Fibroblast of villous mesenchyme (primary cell): Measurements from ENCODE around the gene ADAM12. TPM values are rescaled to one million over a fixed set of nuclear protein-coding genes. Genes with fewer than 3 reads are reported as not detected.

Experiments used
- DNase-seq: peaks from one replicate; pipeline ENCODE4 v3.0.0-alpha.2; 2010; ENCODE audit warnings: low read depth
- H3K4me3 ChIP-seq: 2 replicates; pipeline ENCODE4 v1.5.1; 2011; ENCODE audit warnings: low read depth, mild to moderate bottlenecking, low read length
- CTCF ChIP-seq: IDR thresholded peaks from 2 replicates; pipeline ENCODE4 v1.5.1; 2012; ENCODE audit warnings: low read depth, mild to moderate bottlenecking, low read length; ENCODE audit not compliant: insufficient read depth
- total RNA-seq: library from RNA; depleted of rRNA; stranded (reverse); fragments of >200 nt; gene quantifications from 2 replicates; pipeline ENCODE4 v1.2.3, GENCODE V29; 2012

Gene ADAM12
- total RNA-seq, 1 donor = 22.5 TPM

- DNase-seq = peak; percentile 75
- no peak for TF ChIP-seq CTCF
- no peak overlapping the region for H3K4me3 ChIP-seq
These were observed 9.5 kb upstream of the ADAM12 start for GRCh38 chr10:126397640-126398382.

GRCh38 chr10:126397156-126397555, 8.9 kb upstream of the ADAM12 start:
- H3K4me3 ChIP-seq = no peak overlapping the region

GRCh38 chr10:126394948-126395347, 6.7 kb upstream of the ADAM12 start:
- H3K4me3 ChIP-seq = no peak overlapping the region
- no peak for DNase-seq
- no peak for TF ChIP-seq CTCF

More at GRCh38 chr10:126397156-126397555, 8.9 kb upstream of the ADAM12 start:
- TF ChIP-seq CTCF = no peak
- no peak for DNase-seq

DNA sequence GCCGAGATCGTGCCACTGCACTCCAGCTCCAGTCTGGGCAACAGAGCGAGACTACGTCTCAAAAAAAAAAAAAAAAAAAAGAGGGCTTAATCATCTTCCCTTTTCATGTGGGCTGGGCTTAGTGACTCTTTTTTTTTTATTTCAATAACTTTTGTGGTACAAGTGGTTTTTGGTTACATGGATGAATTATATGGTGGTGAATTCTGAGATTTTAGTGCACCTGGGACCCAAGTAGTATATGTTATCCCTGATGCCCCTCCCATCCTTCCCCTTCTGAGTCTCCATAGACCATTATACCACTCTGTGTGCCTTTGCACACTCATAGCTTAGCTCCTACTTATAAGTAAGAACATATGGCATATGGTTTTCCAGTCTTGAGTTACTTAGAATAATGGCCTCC, 4.8 kb upstream of the ADAM12 start:
- TF ChIP-seq CTCF = no peak
- DNase-seq = no peak
- H3K4me3 ChIP-seq = no peak overlapping the region

- peak; percentile 54 for DNase-seq
- no peak for TF ChIP-seq CTCF
- no peak overlapping the region for H3K4me3 ChIP-seq
These were observed 4.2 kb upstream of the ADAM12 start for GRCh38 chr10:126392469-126392868.

DNA sequence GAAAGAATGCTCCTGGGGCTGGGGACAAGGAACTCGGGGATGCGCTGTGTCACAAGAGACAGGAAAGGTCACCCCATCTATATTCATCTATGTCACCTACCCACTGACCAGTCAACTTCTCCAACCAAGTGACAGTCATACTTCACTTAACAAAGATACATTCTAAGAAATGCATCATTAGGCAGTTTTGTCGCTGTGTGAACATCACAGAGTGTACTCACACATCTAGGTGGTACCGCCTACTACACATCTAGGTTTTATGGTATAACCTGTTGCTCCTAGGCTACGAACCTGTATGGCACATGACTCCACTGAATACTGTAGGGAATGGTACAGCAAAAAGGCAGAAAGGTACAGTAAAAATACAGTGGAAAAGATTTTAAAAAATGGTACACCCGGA, 3.8 kb upstream of the ADAM12 start:
- TF ChIP-seq CTCF = no peak
- DNase-seq = no peak
- no peak overlapping the region for H3K4me3 ChIP-seq

DNA sequence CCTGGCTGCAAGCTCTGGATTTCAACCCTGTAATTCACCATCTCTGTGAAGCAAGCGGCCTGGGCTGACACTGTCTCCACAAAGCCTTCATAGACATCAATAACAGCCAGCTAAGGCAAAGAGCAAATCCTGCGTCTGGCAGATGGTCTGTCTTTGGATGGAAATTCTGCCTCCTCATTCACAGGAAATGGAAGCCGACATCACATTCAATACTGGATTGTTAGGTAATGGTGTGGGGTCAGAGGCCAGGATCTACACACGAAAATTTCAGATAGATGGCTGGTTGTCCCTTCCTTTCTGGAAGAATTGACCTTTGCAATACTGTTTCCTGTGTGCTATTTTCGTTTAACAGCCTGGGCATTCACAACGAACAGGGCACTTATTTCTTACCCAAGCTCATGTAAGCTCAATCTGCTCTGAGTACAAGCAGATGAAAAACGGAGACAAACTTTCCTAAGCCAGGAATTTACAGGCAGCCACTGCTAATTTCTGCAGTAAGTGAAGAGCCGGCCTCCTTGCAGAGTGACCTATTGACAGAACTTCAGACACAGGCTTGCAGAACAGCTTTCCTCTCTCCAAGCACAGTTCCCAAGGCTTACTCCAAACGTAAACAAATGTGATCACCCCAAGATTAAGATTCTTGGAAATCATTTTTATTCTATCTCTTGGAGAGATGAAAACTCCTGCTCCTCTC, 3.1 kb upstream of the ADAM12 start:
- DNase-seq = peak; percentile 72
- TF ChIP-seq CTCF = no peak
- H3K4me3 ChIP-seq = no peak overlapping the region
